ENCODE results near the gene PTDSS2.
"Not testable (repeated sequence)": the region's sequence is repeated elsewhere in the genome, so short reads cannot be mapped to it uniquely, and the experiment has no call there.

The PTDSS2 gene

DNA sequence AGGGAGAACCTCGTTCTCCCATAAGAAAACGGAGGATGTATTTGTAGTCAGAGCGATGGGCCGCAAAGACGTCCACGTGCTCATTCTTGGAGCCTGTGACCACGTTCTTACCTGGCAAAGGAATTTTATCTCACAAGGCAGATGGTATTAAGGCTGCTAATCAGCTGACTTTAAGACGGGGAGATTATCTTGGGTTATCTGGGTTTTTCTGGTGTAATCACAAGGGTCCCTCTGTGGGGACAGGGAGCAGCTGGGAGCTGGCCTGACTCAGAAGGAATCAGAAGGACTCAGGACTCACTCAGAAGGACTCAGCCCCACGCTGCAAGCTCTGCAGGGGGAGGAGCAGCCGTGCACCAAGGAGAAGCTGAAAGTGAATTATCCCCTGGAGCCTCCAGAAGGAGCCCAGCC lies 27.8 kb upstream of the PTDSS2 start:
- Histone ChIP-seq H3K9ac (ENCODE audit: low read depth, low read length, poor library complexity, severe bottlenecking) (no peak overlapping the region), H3K36me3 (ENCODE audit: insufficient read depth, low read length) (no peaks in the 10 kb centered on the region), H3K9me3 (ENCODE audit: insufficient read depth, low read depth, low read length) (no peaks in the 10 kb centered on the region), H3K9me2 (replicated peaks; ENCODE audit: low read depth, low read length) (no peaks in the 10 kb centered on the region), H4K20me1 (ENCODE audit: insufficient read depth, low read length, poor library complexity, severe bottlenecking) (no peaks in the 10 kb centered on the region), H3K4me2 (ENCODE audit: low read depth, low read length, poor library complexity, severe bottlenecking) (no peak overlapping the region), H3K4me3 (ENCODE audit: low read length, poor library complexity, severe bottlenecking) (no peak overlapping the region), H3K27me3 (ENCODE audit: insufficient read depth, low read length, poor library complexity, severe bottlenecking) (no peaks in the 10 kb centered on the region), H2AFZ (ENCODE audit: low read length) (no peak overlapping the region), H3K79me2 (ENCODE audit: insufficient read depth, low read length) (no peaks in the 10 kb centered on the region), H3F3A (ENCODE audit: low read depth) (no peaks in the 10 kb centered on the region), H3K4me1 (ENCODE audit: insufficient read depth, low read length, poor library complexity, severe bottlenecking) (no peaks in the 10 kb centered on the region)
- no peak for TF ChIP-seq EZH2phosphoT487 (IDR thresholded peaks at IDR 0.05; ENCODE audit: borderline replicate concordance)
- TF ChIP-seq, protein P1, sequence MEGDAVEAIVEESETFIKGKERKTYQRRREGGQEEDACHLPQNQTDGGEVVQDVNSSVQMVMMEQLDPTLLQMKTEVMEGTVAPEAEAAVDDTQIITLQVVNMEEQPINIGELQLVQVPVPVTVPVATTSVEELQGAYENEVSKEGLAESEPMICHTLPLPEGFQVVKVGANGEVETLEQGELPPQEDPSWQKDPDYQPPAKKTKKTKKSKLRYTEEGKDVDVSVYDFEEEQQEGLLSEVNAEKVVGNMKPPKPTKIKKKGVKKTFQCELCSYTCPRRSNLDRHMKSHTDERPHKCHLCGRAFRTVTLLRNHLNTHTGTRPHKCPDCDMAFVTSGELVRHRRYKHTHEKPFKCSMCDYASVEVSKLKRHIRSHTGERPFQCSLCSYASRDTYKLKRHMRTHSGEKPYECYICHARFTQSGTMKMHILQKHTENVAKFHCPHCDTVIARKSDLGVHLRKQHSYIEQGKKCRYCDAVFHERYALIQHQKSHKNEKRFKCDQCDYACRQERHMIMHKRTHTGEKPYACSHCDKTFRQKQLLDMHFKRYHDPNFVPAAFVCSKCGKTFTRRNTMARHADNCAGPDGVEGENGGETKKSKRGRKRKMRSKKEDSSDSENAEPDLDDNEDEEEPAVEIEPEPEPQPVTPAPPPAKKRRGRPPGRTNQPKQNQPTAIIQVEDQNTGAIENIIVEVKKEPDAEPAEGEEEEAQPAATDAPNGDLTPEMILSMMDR (conservative IDR thresholded peaks at IDR 0.05; ENCODE audit: low read length) = no peak

DNA sequence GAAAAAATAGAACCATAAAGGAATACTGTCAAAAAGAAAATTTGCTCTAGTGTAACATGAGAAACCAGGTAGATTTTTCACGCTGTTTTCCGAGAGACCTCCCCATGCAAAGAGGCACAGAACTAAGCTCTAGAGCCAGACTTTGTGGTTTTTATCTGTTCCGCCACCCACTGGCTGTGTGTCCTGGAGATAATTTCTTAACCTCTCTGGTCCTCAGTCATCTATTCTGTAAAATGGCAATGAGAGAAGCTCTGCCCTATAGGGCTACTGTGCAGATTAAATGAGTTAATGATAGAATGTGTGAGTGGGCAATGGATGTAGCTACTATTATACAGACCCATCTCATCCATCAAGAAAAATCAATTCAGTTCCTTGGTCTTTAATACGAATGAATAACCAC lies 25.8 kb upstream of the PTDSS2 start:
- Histone ChIP-seq H3K36me3 (ENCODE audit: insufficient read depth, low read length) (no peaks in the 10 kb centered on the region), H3K9ac (ENCODE audit: low read depth, low read length, poor library complexity, severe bottlenecking) (no peak overlapping the region), H3K9me2 (replicated peaks; ENCODE audit: low read depth, low read length) (no peaks in the 10 kb centered on the region), H3F3A (ENCODE audit: low read depth) (no peaks in the 10 kb centered on the region), H3K4me1 (ENCODE audit: insufficient read depth, low read length, poor library complexity, severe bottlenecking) (no peaks in the 10 kb centered on the region), H3K4me2 (ENCODE audit: low read depth, low read length, poor library complexity, severe bottlenecking) (no peak overlapping the region), H3K4me3 (ENCODE audit: low read length, poor library complexity, severe bottlenecking) (no peak overlapping the region), H3K27me3 (ENCODE audit: insufficient read depth, low read length, poor library complexity, severe bottlenecking) (no peaks in the 10 kb centered on the region), H4K20me1 (ENCODE audit: insufficient read depth, low read length, poor library complexity, severe bottlenecking) (no peaks in the 10 kb centered on the region), H3K9me3 (ENCODE audit: insufficient read depth, low read depth, low read length) (no peaks in the 10 kb centered on the region), H2AFZ (ENCODE audit: low read length) (no peak overlapping the region), H3K79me2 (ENCODE audit: insufficient read depth, low read length) (no peaks in the 10 kb centered on the region)
- no peak for TF ChIP-seq EZH2phosphoT487 (IDR thresholded peaks at IDR 0.05; ENCODE audit: borderline replicate concordance)
- TF ChIP-seq, protein P1 (conservative IDR thresholded peaks at IDR 0.05; ENCODE audit: low read length) = no peak

DNA sequence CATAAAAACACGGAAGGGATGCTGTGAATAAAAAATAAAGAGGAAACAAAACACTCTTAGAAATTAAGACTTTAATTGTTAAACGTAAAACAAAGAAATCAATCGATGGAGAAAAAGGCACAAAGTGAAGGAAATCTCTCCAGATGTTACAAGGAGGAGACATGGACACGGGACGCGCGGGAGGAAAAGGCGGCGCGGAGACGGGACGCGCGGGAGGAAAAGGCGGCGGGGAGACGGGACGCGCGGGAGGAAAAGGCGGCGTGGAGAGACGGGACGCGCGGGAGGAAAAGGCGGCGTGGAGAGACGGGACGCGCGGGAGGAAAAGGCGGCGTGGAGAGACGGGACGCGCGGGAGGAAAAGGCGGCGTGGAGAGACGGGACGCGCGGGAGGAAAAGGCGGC lies 25.3 kb upstream of the PTDSS2 start:
- not testable (repeated sequence) for H3K9me2 ChIP-seq (replicated peaks; ENCODE audit: low read depth, low read length); H3F3A ChIP-seq (ENCODE audit: low read depth); H3K79me2 ChIP-seq (ENCODE audit: insufficient read depth, low read length); H3K4me2 ChIP-seq (ENCODE audit: low read depth, low read length, poor library complexity, severe bottlenecking); H2AFZ ChIP-seq (ENCODE audit: low read length); H3K9ac ChIP-seq (ENCODE audit: low read depth, low read length, poor library complexity, severe bottlenecking); H4K20me1 ChIP-seq (ENCODE audit: insufficient read depth, low read length, poor library complexity, severe bottlenecking); H3K27me3 ChIP-seq (ENCODE audit: insufficient read depth, low read length, poor library complexity, severe bottlenecking); H3K9me3 ChIP-seq (ENCODE audit: insufficient read depth, low read depth, low read length); H3K4me3 ChIP-seq (ENCODE audit: low read length, poor library complexity, severe bottlenecking); H3K36me3 ChIP-seq (ENCODE audit: insufficient read depth, low read length); H3K4me1 ChIP-seq (ENCODE audit: insufficient read depth, low read length, poor library complexity, severe bottlenecking)

DNA sequence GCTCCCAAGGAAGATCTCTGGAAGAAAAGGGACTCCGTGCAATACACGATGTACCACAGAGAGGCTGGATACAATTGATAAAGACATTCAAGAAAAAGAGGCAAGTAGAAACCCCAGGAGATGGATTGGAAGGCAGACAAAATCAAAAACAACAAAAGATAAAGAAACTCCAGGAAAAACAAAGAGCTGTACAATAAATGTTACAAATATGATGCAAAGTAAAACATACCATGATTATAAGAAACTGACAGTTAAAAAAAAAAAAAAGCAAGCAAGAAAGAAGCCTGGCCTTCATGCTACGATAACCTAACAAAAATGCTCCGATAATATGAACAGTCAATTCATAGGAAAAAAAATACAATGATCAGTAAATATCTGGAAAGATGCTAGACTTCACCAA lies 24.8 kb upstream of the PTDSS2 start:
- Histone ChIP-seq H3K4me2 (ENCODE audit: low read depth, low read length, poor library complexity, severe bottlenecking) (no peak overlapping the region), H3K9me3 (ENCODE audit: insufficient read depth, low read depth, low read length) (no peaks in the 10 kb centered on the region), H3K27me3 (ENCODE audit: insufficient read depth, low read length, poor library complexity, severe bottlenecking) (no peaks in the 10 kb centered on the region), H3K79me2 (ENCODE audit: insufficient read depth, low read length) (no peaks in the 10 kb centered on the region), H3K4me3 (ENCODE audit: low read length, poor library complexity, severe bottlenecking) (no peak overlapping the region), H3K4me1 (ENCODE audit: insufficient read depth, low read length, poor library complexity, severe bottlenecking) (no peaks in the 10 kb centered on the region), H2AFZ (ENCODE audit: low read length) (no peak overlapping the region), H3K36me3 (ENCODE audit: insufficient read depth, low read length) (no peaks in the 10 kb centered on the region), H4K20me1 (ENCODE audit: insufficient read depth, low read length, poor library complexity, severe bottlenecking) (no peaks in the 10 kb centered on the region), H3K9me2 (replicated peaks; ENCODE audit: low read depth, low read length) (no peaks in the 10 kb centered on the region), H3K9ac (ENCODE audit: low read depth, low read length, poor library complexity, severe bottlenecking) (no peak overlapping the region), H3F3A (ENCODE audit: low read depth) (no peaks in the 10 kb centered on the region)
- TF ChIP-seq, protein P1 (conservative IDR thresholded peaks at IDR 0.05; ENCODE audit: low read length) = no peak
- no peak for TF ChIP-seq EZH2phosphoT487 (IDR thresholded peaks at IDR 0.05; ENCODE audit: borderline replicate concordance)
